DMS79 (cell line): Measurements from ENCODE around the gene BRCA2.
A peak's percentile ranks its signal among the peaks of the same experiment; 100 is the strongest.

Experiments used
- DNase-seq: peaks from one replicate; lab custom pipeline; 2025; lab: John Stamatoyannopoulos, UW

Gene BRCA2

GRCh38 chr13:32315238-32316027 is at the start of gene BRCA2, which contains the start of gene ZAR1L:
Gene BRCA2, plus strand, starts transcription at chr13:32315508. Its CDS starts 953 bp downstream, at chr13:32316461.
Gene ZAR1L, minus strand, starts transcription at chr13:32315363. Its CDS starts 3,438 bp downstream, at chr13:32311925.
- DNase-seq = peak; percentile 78

GRCh38 chr13:32265726-32266125 is 49.6 kb upstream of the BRCA2 start:
- no peak for DNase-seq

- DNase-seq = no peak
Measured at GRCh38 chr13:32266130-32266529, 49.2 kb upstream of the BRCA2 start.

- DNase-seq = no peak
Measured at GRCh38 chr13:32267836-32268439, 47.4 kb upstream of the BRCA2 start.

- no peak for DNase-seq
Measured at GRCh38 chr13:32272021-32272683, 43.2 kb upstream of the BRCA2 start.

- DNase-seq = no peak
Measured at GRCh38 chr13:32277839-32278238, 37.5 kb upstream of the BRCA2 start.

GRCh38 chr13:32278426-32278825 is 36.9 kb upstream of the BRCA2 start:
- DNase-seq = no peak

- no peak for DNase-seq
Measured at GRCh38 chr13:32281096-32281495, 34.2 kb upstream of the BRCA2 start.

- DNase-seq = no peak
Measured at GRCh38 chr13:32282096-32282711, 33.1 kb upstream of the BRCA2 start.

- no peak for DNase-seq
Measured at GRCh38 chr13:32284927-32285632, 30.2 kb upstream of the BRCA2 start.

GRCh38 chr13:32285633-32285965 is 29.7 kb upstream of the BRCA2 start:
- no peak for DNase-seq

GRCh38 chr13:32297206-32297605 is 18.1 kb upstream of the BRCA2 start:
- DNase-seq = no peak

- no peak for DNase-seq
Measured at GRCh38 chr13:32298695-32299094, 16.6 kb upstream of the BRCA2 start.

- DNase-seq = no peak
Measured at GRCh38 chr13:32299893-32300292, 15.4 kb upstream of the BRCA2 start.

- no peak for DNase-seq
Measured at GRCh38 chr13:32300406-32300805, 14.9 kb upstream of the BRCA2 start.

- no peak for DNase-seq
Measured at GRCh38 chr13:32300920-32301319, 14.4 kb upstream of the BRCA2 start.

GRCh38 chr13:32302461-32302860 is 12.8 kb upstream of the BRCA2 start:
- no peak for DNase-seq

GRCh38 chr13:32305646-32306045 is 9.7 kb upstream of the BRCA2 start:
- DNase-seq = no peak

- DNase-seq = no peak
Measured at GRCh38 chr13:32309312-32310133, 5.8 kb upstream of the BRCA2 start.

GRCh38 chr13:32310134-32310706 is 5.1 kb upstream of the BRCA2 start:
- DNase-seq = no peak
